DND-41 (cell line): Measurements from ENCODE around the gene PCNX2.
"Not testable (repeated sequence)": the region's sequence is repeated elsewhere in the genome, so short reads cannot be mapped to it uniquely, and the experiment has no call there.

ENCODE experiments used
- CTCF ChIP-seq: IDR thresholded peaks from 2 replicates; pipeline ENCODE4 v1.5.1; 2012; ENCODE audit warnings: borderline replicate concordance, low read length, moderate library complexity, mild to moderate bottlenecking; ENCODE audit not compliant: poor library complexity, severe bottlenecking; ENCODE audit errors: extremely low read depth
- EZH2 ChIP-seq: IDR thresholded peaks from 3 replicates; pipeline ENCODE4 v1.6.1; 2012; ENCODE audit warnings: borderline replicate concordance, low read depth, mild to moderate bottlenecking, moderate library complexity, low read length, inconsistent platforms; ENCODE audit not compliant: severe bottlenecking

- not testable (repeated sequence) for TF ChIP-seq CTCF, EZH2
Measured at GRCh38 chr1:233129031-233129430, 166.5 kb downstream of the PCNX2 start.
